Endothelial cell of umbilical vein (primary cell): ENCODE measurements around the gene SESN3.

Source experiments
- CTCF ChIP-seq, 2 donors: IDR thresholded peaks; 1 replicate in 1 of 2; 2 replicates in 1 of 2; pipeline ENCODE4 v1.5.1; 2011; ENCODE audit warnings: low read length in 2 of 2, mild to moderate bottlenecking in 2 of 2, moderate library complexity in 2 of 2, control low read depth in 1 of 2, inconsistent platforms in 1 of 2, low read depth in 1 of 2; ENCODE audit not compliant: insufficient read depth in 1 of 2; ENCODE audit errors: extremely low read depth in 1 of 2
- EZH2 ChIP-seq: IDR thresholded peaks from 2 replicates; pipeline ENCODE4 v1.6.1; 2012; ENCODE audit warnings: borderline replicate concordance, low read depth, mild to moderate bottlenecking, moderate library complexity, low read length, inconsistent platforms; ENCODE audit not compliant: severe bottlenecking
- GATA2 ChIP-seq: IDR thresholded peaks from 2 replicates; pipeline ENCODE4 v1.7.0; 2011; ENCODE audit warnings: low read depth, mild to moderate bottlenecking, moderate library complexity, mixed read lengths, low read length; ENCODE audit not compliant: insufficient read length, insufficient read depth
- JUN ChIP-seq: IDR thresholded peaks from 2 replicates; pipeline ENCODE4 v1.6.1; 2011; ENCODE audit warnings: borderline replicate concordance, low read depth; ENCODE audit not compliant: insufficient read length, insufficient read depth
- POLR2A ChIP-seq: IDR thresholded peaks from 2 replicates; pipeline ENCODE4 v1.6.1; 2012; ENCODE audit warnings: low read depth, mild to moderate bottlenecking, control low read depth, low read length
- POLR2AphosphoS5 ChIP-seq: IDR thresholded peaks from 2 replicates; pipeline ENCODE4 v1.6.1; 2012; ENCODE audit warnings: low read depth, mild to moderate bottlenecking, control low read depth, low read length, moderate library complexity; ENCODE audit not compliant: insufficient read depth

- TF ChIP-seq EZH2 (no peak), CTCF (IDR thresholded peaks at IDR 0.05; ENCODE audit: extremely low read depth in 1 of 2, insufficient read depth in 1 of 2, low read depth in 1 of 2, low read length in 2 of 2) (no peak), POLR2A (no peak), POLR2AphosphoS5 (no peak), GATA2 (no peak), JUN (no peak)
Observed at GRCh38 chr11:95256321-95256779, 25.3 kb upstream of the SESN3 start.
